OCI-LY1 (cell line): ENCODE results near the gene ANKRD11.

Experiments
- EZH2 ChIP-seq: fragments of 200-600 bp; sonication (generic), shearing (Covaris generic); IDR thresholded peaks from 2 replicates; pipeline ENCODE4 v1.8.0; 2017; ENCODE audit warnings: borderline replicate concordance, mixed run types, mild to moderate bottlenecking, antibody characterized with exemption, low read length, moderate library complexity, mixed read lengths
- TF ChIP-seq, protein P1 (sequence below): fragments of 200-600 bp; sonication (generic), shearing (Covaris generic); IDR thresholded peaks from 2 replicates; pipeline ENCODE4 v1.5.1; 2017; ENCODE audit warnings: mild to moderate bottlenecking, antibody characterized with exemption, low read length, moderate library complexity, mixed read lengths

DNA sequence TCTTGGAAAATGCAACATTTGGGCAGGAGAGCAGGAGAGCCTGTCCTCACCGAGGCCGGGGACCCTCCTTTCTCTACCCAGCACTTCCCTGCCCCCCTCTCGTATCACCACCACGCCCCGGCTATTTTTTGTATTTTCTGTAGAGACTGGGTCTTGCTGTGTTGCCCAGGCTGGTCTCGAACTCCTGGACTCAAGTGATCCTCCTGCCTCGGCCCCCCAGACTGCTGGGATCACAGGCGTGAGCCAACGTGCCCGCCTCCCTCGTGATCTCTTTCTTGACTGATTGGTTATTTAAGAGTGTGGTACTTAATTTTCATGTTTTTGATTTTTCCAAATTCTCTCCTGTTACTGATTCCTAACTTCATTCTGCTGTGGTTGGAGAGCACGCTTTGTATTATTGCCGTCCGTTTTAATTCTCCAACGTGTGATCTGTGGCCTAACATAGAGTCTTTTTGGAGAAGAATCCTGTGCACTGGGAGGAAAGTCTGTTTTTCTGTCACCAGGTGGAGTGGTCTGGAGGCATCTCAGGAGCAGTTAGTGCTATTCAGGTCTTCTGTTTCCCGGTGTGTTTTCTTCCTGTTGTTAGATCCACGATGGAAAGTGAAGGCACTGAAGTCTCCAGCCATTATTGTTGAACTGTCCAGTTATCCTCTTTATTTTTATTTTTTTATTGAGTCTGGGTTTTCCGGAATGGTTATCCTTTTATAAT, 232.4 kb downstream of the ANKRD11 start:
- TF ChIP-seq EZH2 = no peak
- TF ChIP-seq, protein P1, sequence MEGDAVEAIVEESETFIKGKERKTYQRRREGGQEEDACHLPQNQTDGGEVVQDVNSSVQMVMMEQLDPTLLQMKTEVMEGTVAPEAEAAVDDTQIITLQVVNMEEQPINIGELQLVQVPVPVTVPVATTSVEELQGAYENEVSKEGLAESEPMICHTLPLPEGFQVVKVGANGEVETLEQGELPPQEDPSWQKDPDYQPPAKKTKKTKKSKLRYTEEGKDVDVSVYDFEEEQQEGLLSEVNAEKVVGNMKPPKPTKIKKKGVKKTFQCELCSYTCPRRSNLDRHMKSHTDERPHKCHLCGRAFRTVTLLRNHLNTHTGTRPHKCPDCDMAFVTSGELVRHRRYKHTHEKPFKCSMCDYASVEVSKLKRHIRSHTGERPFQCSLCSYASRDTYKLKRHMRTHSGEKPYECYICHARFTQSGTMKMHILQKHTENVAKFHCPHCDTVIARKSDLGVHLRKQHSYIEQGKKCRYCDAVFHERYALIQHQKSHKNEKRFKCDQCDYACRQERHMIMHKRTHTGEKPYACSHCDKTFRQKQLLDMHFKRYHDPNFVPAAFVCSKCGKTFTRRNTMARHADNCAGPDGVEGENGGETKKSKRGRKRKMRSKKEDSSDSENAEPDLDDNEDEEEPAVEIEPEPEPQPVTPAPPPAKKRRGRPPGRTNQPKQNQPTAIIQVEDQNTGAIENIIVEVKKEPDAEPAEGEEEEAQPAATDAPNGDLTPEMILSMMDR = no peak
